MM.1S (cell line): ENCODE data around the gene TSPAN3.

Experiments used
- CTCF ChIP-seq: fragments of 300-600 bp; sonication (generic); IDR thresholded peaks from 2 replicates; pipeline ENCODE4 v1.5.1; 2016; ENCODE audit warnings: antibody characterized with exemption, low read length, mixed read lengths
- EZH2 ChIP-seq: fragments of 300-600 bp; sonication (generic); optimal IDR thresholded peaks from 2 replicates; pipeline ENCODE3; 2017; ENCODE audit warnings: low read depth, mild to moderate bottlenecking, antibody characterized with exemption, low read length, mixed read lengths

- TF ChIP-seq CTCF = no peak
- TF ChIP-seq EZH2 = no peak
These were observed 42.1 kb upstream of the TSPAN3 start for GRCh38 chr15:77112838-77113504.
